ENCODE measurements around the gene BICC1. TPM values are rescaled to one million over a fixed set of nuclear protein-coding genes. Genes with fewer than 3 reads are reported as not detected.

BICC1 gene
- polyA plus RNA-seq, 3 donors = 0.02 to 0.24 (median 0.14) TPM

GRCh38 chr10:58742141-58742540 is 229.5 kb downstream of the BICC1 start:
- no peak overlapping the region for H3K27ac ChIP-seq (ENCODE audit: low read depth in 1 of 2, low read length in 2 of 2)
- H3K4me1 ChIP-seq (ENCODE audit: control insufficient read depth in 1 of 2, insufficient read depth in 2 of 2, low read length in 2 of 2) = no peaks in the 10 kb centered on the region
- H3K79me2 ChIP-seq (ENCODE audit: insufficient read depth, low read length) = no peaks in the 10 kb centered on the region
- peaks cover 0 to 2% (median 0%) of the 10 kb centered on the region in 3 donors for H3K27me3 Mint-ChIP-seq (ENCODE audit: low read depth in 3 of 3)
- no peaks in the 10 kb centered on the region for H3K36me3 ChIP-seq (replicated peaks in 1 of 2; ENCODE audit: control insufficient read depth in 1 of 2, insufficient read depth in 2 of 2, low read length in 2 of 2)
- no peaks in the 10 kb centered on the region for H3K4me1 Mint-ChIP-seq
- no peaks in the 10 kb centered on the region for H3K27me3 ChIP-seq (ENCODE audit: control insufficient read depth in 2 of 2, insufficient read depth in 2 of 2, low read length in 2 of 2)
- no peak overlapping the region for H3K9ac ChIP-seq (ENCODE audit: insufficient read depth, low read length, poor library complexity, severe bottlenecking)
- no CpG with 5 or more reads among the region's 1 CpG for WGBS (ENCODE audit: insufficient coverage)
- no peak for DNase-seq
- H3K4me3 Mint-ChIP-seq = no peak overlapping the region
- no peak overlapping the region for H3K27ac Mint-ChIP-seq
- peaks cover 0 to 9% (median 3%) of the 10 kb centered on the region in 7 donors for H3K9me3 Mint-ChIP-seq
- H2AFZ ChIP-seq (ENCODE audit: insufficient read depth, low read depth, low read length, poor library complexity, severe bottlenecking) = no peak overlapping the region
- H3K4me3 ChIP-seq (replicated peaks in 1 of 3; ENCODE audit: low read depth in 2 of 3, low read length in 3 of 3) = no peak overlapping the region
- H3K36me3 Mint-ChIP-seq = no peaks in the 10 kb centered on the region
- intact Hi-C loops (cut with micrococcal nuclease) = no loop called here
- H3K9me3 ChIP-seq (replicated peaks in 1 of 2; ENCODE audit: control insufficient read depth in 1 of 2, insufficient read depth in 1 of 2, low read length in 2 of 2) = no peaks in the 10 kb centered on the region
- H4K20me1 ChIP-seq (ENCODE audit: insufficient read depth, low read length) = no peaks in the 10 kb centered on the region
- H3K4me2 ChIP-seq (replicated peaks; ENCODE audit: extremely low read depth, low read length, poor library complexity, severe bottlenecking) = no peak overlapping the region
- TF ChIP-seq, protein P1, sequence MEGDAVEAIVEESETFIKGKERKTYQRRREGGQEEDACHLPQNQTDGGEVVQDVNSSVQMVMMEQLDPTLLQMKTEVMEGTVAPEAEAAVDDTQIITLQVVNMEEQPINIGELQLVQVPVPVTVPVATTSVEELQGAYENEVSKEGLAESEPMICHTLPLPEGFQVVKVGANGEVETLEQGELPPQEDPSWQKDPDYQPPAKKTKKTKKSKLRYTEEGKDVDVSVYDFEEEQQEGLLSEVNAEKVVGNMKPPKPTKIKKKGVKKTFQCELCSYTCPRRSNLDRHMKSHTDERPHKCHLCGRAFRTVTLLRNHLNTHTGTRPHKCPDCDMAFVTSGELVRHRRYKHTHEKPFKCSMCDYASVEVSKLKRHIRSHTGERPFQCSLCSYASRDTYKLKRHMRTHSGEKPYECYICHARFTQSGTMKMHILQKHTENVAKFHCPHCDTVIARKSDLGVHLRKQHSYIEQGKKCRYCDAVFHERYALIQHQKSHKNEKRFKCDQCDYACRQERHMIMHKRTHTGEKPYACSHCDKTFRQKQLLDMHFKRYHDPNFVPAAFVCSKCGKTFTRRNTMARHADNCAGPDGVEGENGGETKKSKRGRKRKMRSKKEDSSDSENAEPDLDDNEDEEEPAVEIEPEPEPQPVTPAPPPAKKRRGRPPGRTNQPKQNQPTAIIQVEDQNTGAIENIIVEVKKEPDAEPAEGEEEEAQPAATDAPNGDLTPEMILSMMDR (IDR thresholded peaks at IDR 0.05) = no peak

DNA sequence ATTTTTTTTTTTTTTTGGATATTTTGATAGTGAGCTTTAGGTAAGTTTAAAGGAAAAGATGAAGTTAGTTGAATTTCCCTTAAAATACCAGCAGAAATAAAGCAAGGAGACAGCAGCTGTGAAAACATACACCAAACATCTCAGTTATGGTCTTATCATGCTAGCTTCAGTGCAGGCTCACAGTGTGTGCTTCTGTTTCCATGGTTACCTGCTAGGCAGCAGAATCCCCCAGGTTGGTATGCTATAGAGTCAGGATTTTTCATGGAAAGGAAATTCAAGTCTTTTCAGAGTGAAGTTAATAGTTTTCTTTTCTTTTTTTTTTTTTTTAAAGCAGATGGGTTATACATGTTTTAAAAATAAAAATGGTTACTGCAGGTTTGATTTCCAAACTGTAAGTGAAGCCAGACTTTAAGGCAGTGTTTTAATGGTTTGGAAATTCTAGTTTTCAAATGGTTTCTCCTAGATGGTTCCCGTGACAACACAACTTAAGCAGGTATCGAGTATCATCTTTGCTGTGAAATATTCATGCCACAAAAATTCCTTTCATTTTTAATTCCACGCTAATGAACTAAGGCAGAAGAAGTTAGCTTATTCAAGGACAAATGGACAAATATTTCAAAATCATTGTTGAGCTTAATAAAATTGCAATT is 230.9 kb downstream of the BICC1 start:
- H3K27ac Mint-ChIP-seq = no peak overlapping the region
- no peak overlapping the region for H3K4me2 ChIP-seq (replicated peaks; ENCODE audit: extremely low read depth, low read length, poor library complexity, severe bottlenecking)
- H3K4me3 Mint-ChIP-seq = no peak overlapping the region
- H2AFZ ChIP-seq (ENCODE audit: insufficient read depth, low read depth, low read length, poor library complexity, severe bottlenecking) = no peak overlapping the region
- no CpG with 5 or more reads among the region's 3 CpGs for WGBS (ENCODE audit: insufficient coverage)
- TF ChIP-seq, protein P1 (IDR thresholded peaks at IDR 0.05) = no peak
- H3K79me2 ChIP-seq (ENCODE audit: insufficient read depth, low read length) = no peaks in the 10 kb centered on the region
- H3K4me1 Mint-ChIP-seq = no peaks in the 10 kb centered on the region
- H3K9ac ChIP-seq (ENCODE audit: insufficient read depth, low read length, poor library complexity, severe bottlenecking) = no peak overlapping the region
- no peak overlapping the region for H3K27ac ChIP-seq (ENCODE audit: low read depth in 1 of 2, low read length in 2 of 2)
- H3K9me3 Mint-ChIP-seq = peaks cover 0 to 8% (median 2%) of the 10 kb centered on the region in 7 donors
- no peak overlapping the region for H3K4me3 ChIP-seq (replicated peaks in 1 of 3; ENCODE audit: low read depth in 2 of 3, low read length in 3 of 3)
- no peaks in the 10 kb centered on the region for H3K4me1 ChIP-seq (ENCODE audit: control insufficient read depth in 1 of 2, insufficient read depth in 2 of 2, low read length in 2 of 2)
- H3K27me3 Mint-ChIP-seq (ENCODE audit: low read depth in 3 of 3) = peaks cover 0 to 2% (median 0%) of the 10 kb centered on the region in 3 donors
- no peaks in the 10 kb centered on the region for H3K27me3 ChIP-seq (ENCODE audit: control insufficient read depth in 2 of 2, insufficient read depth in 2 of 2, low read length in 2 of 2)
- DNase-seq = no peak
- H3K9me3 ChIP-seq (replicated peaks in 1 of 2; ENCODE audit: control insufficient read depth in 1 of 2, insufficient read depth in 1 of 2, low read length in 2 of 2) = no peaks in the 10 kb centered on the region
- no peaks in the 10 kb centered on the region for H3K36me3 ChIP-seq (replicated peaks in 1 of 2; ENCODE audit: control insufficient read depth in 1 of 2, insufficient read depth in 2 of 2, low read length in 2 of 2)
- intact Hi-C loops (cut with micrococcal nuclease) = no loop called here
- H3K36me3 Mint-ChIP-seq = no peaks in the 10 kb centered on the region
- H4K20me1 ChIP-seq (ENCODE audit: insufficient read depth, low read length) = no peaks in the 10 kb centered on the region
